Measurements from ENCODE around the gene TBCD. TPM values are rescaled to one million over a fixed set of nuclear protein-coding genes. Genes with fewer than 3 reads are reported as not detected.

Gene TBCD
- total RNA-seq, 5 donors from 2014 or later (not counting 1 experiment from before 2014, with no cell fraction given): 94.4 to 262 (median 223) TPM

GRCh38 chr17:82915010-82915756 lies 163.3 kb downstream of the TBCD start:
- no peak for ATAC-seq (replicated peaks in 1 of 4)
- H3K9me3 ChIP-seq: no peaks in the 10 kb centered on the region
- H3K27me3 Mint-ChIP-seq: no peaks in the 10 kb centered on the region
- no peak overlapping the region for H3K4me3 Mint-ChIP-seq
- no peak overlapping the region for H3K27ac Mint-ChIP-seq
- H3K4me3 ChIP-seq (ENCODE audit: control insufficient read depth in 1 of 2, extremely low read depth in 1 of 2, low read length in 1 of 2): no peak overlapping the region
- no peaks in the 10 kb centered on the region for H3K27me3 ChIP-seq (replicated peaks in 1 of 2; ENCODE audit: control insufficient read depth in 2 of 2, extremely low read depth in 1 of 2, insufficient read depth in 2 of 2, low read length in 1 of 2)
- DNase-seq: no peak
- 92% methylated on average over 32 of the region's 32 CpGs for WGBS (ENCODE audit: insufficient coverage)
- H3K36me3 Mint-ChIP-seq: peaks cover 30% of the 10 kb centered on the region
- peaks cover 0 to 12% of the 10 kb centered on the region in 2 experiments for H3K4me1 ChIP-seq (ENCODE audit: control insufficient read depth in 1 of 2, extremely low read depth in 1 of 2, insufficient read depth in 2 of 2, low read length in 2 of 2)
- no peaks in the 10 kb centered on the region for H3K9me3 Mint-ChIP-seq
- peaks cover 12 to 25% (median 22%) of the 10 kb centered on the region in 3 donors for H3K4me1 Mint-ChIP-seq
- peaks cover 13 to 30% of the 10 kb centered on the region in 2 donors for H3K36me3 ChIP-seq (ENCODE audit: control insufficient read depth in 2 of 2, extremely low read depth in 1 of 2, insufficient read depth in 1 of 2, low read length in 1 of 2)
- no peak overlapping the region for H3K27ac ChIP-seq (ENCODE audit: low read length)
- POLR2A ChIA-PET: interaction anchor here in 1 of 2 donors (0.7 kb wide), 1 partner anchor 164 kb away, joined by 3 read pairs; the partner anchor contains the start of gene METRNL
- CTCF ChIA-PET: no interaction called here

- Histone ChIP-seq H3K4me1 (ENCODE audit: control insufficient read depth in 1 of 2, extremely low read depth in 1 of 2, insufficient read depth in 2 of 2, low read length in 2 of 2) (peaks cover 0 to 11% of the 10 kb centered on the region in 2 experiments), H3K9me3 (no peaks in the 10 kb centered on the region), H3K4me3 (ENCODE audit: control insufficient read depth in 1 of 2, extremely low read depth in 1 of 2, low read length in 1 of 2) (no peak overlapping the region), H3K36me3 (ENCODE audit: control insufficient read depth in 2 of 2, extremely low read depth in 1 of 2, insufficient read depth in 1 of 2, low read length in 1 of 2) (peaks cover 12 to 30% of the 10 kb centered on the region in 2 donors), H3K27ac (ENCODE audit: low read length) (no peak overlapping the region), H3K27me3 (replicated peaks in 1 of 2; ENCODE audit: control insufficient read depth in 2 of 2, extremely low read depth in 1 of 2, insufficient read depth in 2 of 2, low read length in 1 of 2) (no peaks in the 10 kb centered on the region)
- no peaks in the 10 kb centered on the region for H3K9me3 Mint-ChIP-seq
- no peaks in the 10 kb centered on the region for H3K27me3 Mint-ChIP-seq
- ChIA-PET CTCF (no interaction called here), POLR2A (no interaction called here)
- H3K36me3 Mint-ChIP-seq: peaks cover 30% of the 10 kb centered on the region
- no peak overlapping the region for H3K27ac Mint-ChIP-seq
- DNase-seq: no peak
- 92% methylated on average over 4 of the region's 11 CpGs for WGBS (ENCODE audit: insufficient coverage)
- H3K4me1 Mint-ChIP-seq: peaks cover 12 to 25% (median 22%) of the 10 kb centered on the region in 3 donors
- H3K4me3 Mint-ChIP-seq: no peak overlapping the region
- ATAC-seq (replicated peaks in 1 of 4): no peak
Observed at GRCh38 chr17:82915757-82916027, 163.8 kb downstream of the TBCD start.

GRCh38 chr17:82917699-82918345 lies 166.0 kb downstream of the TBCD start:
- Histone ChIP-seq H3K36me3 (ENCODE audit: control insufficient read depth in 2 of 2, extremely low read depth in 1 of 2, insufficient read depth in 1 of 2, low read length in 1 of 2) (peaks cover 7 to 35% of the 10 kb centered on the region in 2 donors), H3K27ac (ENCODE audit: low read length) (no peak overlapping the region), H3K9me3 (no peaks in the 10 kb centered on the region), H3K4me1 (ENCODE audit: control insufficient read depth in 1 of 2, extremely low read depth in 1 of 2, insufficient read depth in 2 of 2, low read length in 2 of 2) (peaks cover 0 to 7% of the 10 kb centered on the region in 2 experiments), H3K27me3 (replicated peaks in 1 of 2; ENCODE audit: control insufficient read depth in 2 of 2, extremely low read depth in 1 of 2, insufficient read depth in 2 of 2, low read length in 1 of 2) (no peaks in the 10 kb centered on the region), H3K4me3 (ENCODE audit: control insufficient read depth in 1 of 2, extremely low read depth in 1 of 2, low read length in 1 of 2) (no peak overlapping the region)
- no peak overlapping the region for H3K4me3 Mint-ChIP-seq
- H3K4me1 Mint-ChIP-seq: peaks cover 4 to 20% (median 18%) of the 10 kb centered on the region in 3 donors
- 76% methylated on average over 7 of the region's 19 CpGs for WGBS (ENCODE audit: insufficient coverage)
- H3K36me3 Mint-ChIP-seq: peaks cover 29% of the 10 kb centered on the region
- no peak overlapping the region for H3K27ac Mint-ChIP-seq
- peak in 20 of 35 experiments; percentile 10 to 57 (median 23) for DNase-seq
- H3K27me3 Mint-ChIP-seq: no peaks in the 10 kb centered on the region
- POLR2A ChIA-PET: no interaction called here
- H3K9me3 Mint-ChIP-seq: no peaks in the 10 kb centered on the region
- CTCF ChIA-PET: interaction anchor here in 1 of 2 donors (0.5 kb wide), 1 partner anchor 46 kb away, joined by 3 read pairs; no protein-coding TSS in a partner anchor
- ATAC-seq (replicated peaks in 1 of 4): peak in 2 of 4 experiments; percentile 43 to 68

- Histone ChIP-seq H3K4me3 (ENCODE audit: control insufficient read depth in 1 of 2, extremely low read depth in 1 of 2, low read length in 1 of 2) (no peak overlapping the region), H3K27me3 (replicated peaks in 1 of 2; ENCODE audit: control insufficient read depth in 2 of 2, extremely low read depth in 1 of 2, insufficient read depth in 2 of 2, low read length in 1 of 2) (no peaks in the 10 kb centered on the region), H3K36me3 (ENCODE audit: control insufficient read depth in 2 of 2, extremely low read depth in 1 of 2, insufficient read depth in 1 of 2, low read length in 1 of 2) (peaks cover under 1 to 30% of the 10 kb centered on the region in 2 donors), H3K9me3 (no peaks in the 10 kb centered on the region), H3K27ac (ENCODE audit: low read length) (no peak overlapping the region), H3K4me1 (ENCODE audit: control insufficient read depth in 1 of 2, extremely low read depth in 1 of 2, insufficient read depth in 2 of 2, low read length in 2 of 2) (peaks cover 0 to 7% of the 10 kb centered on the region in 2 experiments)
- 96% methylated on average over 12 of the region's 19 CpGs for WGBS (ENCODE audit: insufficient coverage)
- Mint-ChIP-seq H3K27me3 (no peaks in the 10 kb centered on the region), H3K36me3 (peaks cover 34% of the 10 kb centered on the region), H3K4me3 (no peak overlapping the region), H3K4me1 (peaks cover 4 to 20% (median 18%) of the 10 kb centered on the region in 3 donors), H3K9me3 (no peaks in the 10 kb centered on the region), H3K27ac (no peak overlapping the region)
- ATAC-seq (replicated peaks in 1 of 4): no peak
- ChIA-PET POLR2A (no interaction called here), CTCF (no interaction called here)
- DNase-seq: no peak
Observed at GRCh38 chr17:82918508-82918907, 166.6 kb downstream of the TBCD start.

GRCh38 chr17:82920150-82920549 lies 168.3 kb downstream of the TBCD start:
- Mint-ChIP-seq H3K4me1 (peaks cover under 1 to 18% (median 14%) of the 10 kb centered on the region in 3 donors), H3K36me3 (peaks cover 34% of the 10 kb centered on the region), H3K9me3 (no peaks in the 10 kb centered on the region), H3K4me3 (no peak overlapping the region), H3K27me3 (no peaks in the 10 kb centered on the region), H3K27ac (no peak overlapping the region)
- H3K27me3 ChIP-seq (replicated peaks in 1 of 2; ENCODE audit: control insufficient read depth in 2 of 2, extremely low read depth in 1 of 2, insufficient read depth in 2 of 2, low read length in 1 of 2): no peaks in the 10 kb centered on the region
- no peak overlapping the region for H3K4me3 ChIP-seq (ENCODE audit: control insufficient read depth in 1 of 2, extremely low read depth in 1 of 2, low read length in 1 of 2)
- CTCF ChIA-PET: no interaction called here
- WGBS (ENCODE audit: insufficient coverage): 87% methylated on average over 11 of the region's 15 CpGs
- ATAC-seq (replicated peaks in 1 of 4): no peak
- no peak for DNase-seq
- no peaks in the 10 kb centered on the region for H3K9me3 ChIP-seq
- POLR2A ChIA-PET: interaction anchor here in 1 of 2 donors (0.8 kb wide), 2 partner anchors 9 to 90 kb away, joined by 3 to 5 read pairs; no protein-coding TSS in a partner anchor
- no peak overlapping the region for H3K27ac ChIP-seq (ENCODE audit: low read length)
- H3K4me1 ChIP-seq (ENCODE audit: control insufficient read depth in 1 of 2, extremely low read depth in 1 of 2, insufficient read depth in 2 of 2, low read length in 2 of 2): peaks cover 0 to 7% of the 10 kb centered on the region in 2 experiments
- peaks cover 0 to 36% of the 10 kb centered on the region in 2 donors for H3K36me3 ChIP-seq (ENCODE audit: control insufficient read depth in 2 of 2, extremely low read depth in 1 of 2, insufficient read depth in 1 of 2, low read length in 1 of 2)

- Mint-ChIP-seq H3K4me3 (no peak overlapping the region), H3K36me3 (peaks cover 34% of the 10 kb centered on the region), H3K27ac (no peak overlapping the region), H3K9me3 (no peaks in the 10 kb centered on the region), H3K27me3 (no peaks in the 10 kb centered on the region), H3K4me1 (peaks cover 0 to 12% (median 10%) of the 10 kb centered on the region in 3 donors)
- H3K27me3 ChIP-seq (replicated peaks in 1 of 2; ENCODE audit: control insufficient read depth in 2 of 2, extremely low read depth in 1 of 2, insufficient read depth in 2 of 2, low read length in 1 of 2): no peaks in the 10 kb centered on the region
- CTCF ChIA-PET: interaction anchor here in 1 of 2 donors (0.6 kb wide), 1 partner anchor 43 kb away, joined by 4 read pairs; no protein-coding TSS in a partner anchor
- ATAC-seq (replicated peaks in 1 of 4) (no peak), DNase-seq (no peak)
- H3K4me3 ChIP-seq (ENCODE audit: control insufficient read depth in 1 of 2, extremely low read depth in 1 of 2, low read length in 1 of 2): no peak overlapping the region
- H3K36me3 ChIP-seq (ENCODE audit: control insufficient read depth in 2 of 2, extremely low read depth in 1 of 2, insufficient read depth in 1 of 2, low read length in 1 of 2): peaks cover 0 to 41% of the 10 kb centered on the region in 2 donors
- no peaks in the 10 kb centered on the region for H3K9me3 ChIP-seq
- 97% methylated on average over 14 of the region's 16 CpGs for WGBS (ENCODE audit: insufficient coverage)
- no peak overlapping the region for H3K27ac ChIP-seq (ENCODE audit: low read length)
- peaks cover 0 to 7% of the 10 kb centered on the region in 2 experiments for H3K4me1 ChIP-seq (ENCODE audit: control insufficient read depth in 1 of 2, extremely low read depth in 1 of 2, insufficient read depth in 2 of 2, low read length in 2 of 2)
- POLR2A ChIA-PET: interaction anchor here (0.7 to 0.8 kb wide), 3 partner anchors 10 to 91 kb away, joined by 3 to 5 read pairs (median 3); no protein-coding TSS in a partner anchor
Observed at GRCh38 chr17:82920715-82921114, 168.8 kb downstream of the TBCD start.
